Panc1 (cell line): ENCODE measurements around the gene LYST. TPM values are rescaled to one million over a fixed set of nuclear protein-coding genes. Genes with fewer than 3 reads are reported as not detected.

Experiments used
- ATAC-seq: fragments of 200-7000 bp; cut with Tn5 transposase; 2 replicates; pipeline ENCODE4 v1.9.1; 2020; ENCODE audit warnings: mild to moderate bottlenecking, moderate library complexity
- BruUV-seq: library from RNA; stranded (reverse); fragments of 400-500 nt; replicated peaks from 2 replicates; lab custom pipeline; 2021; lab: Mats Ljungman, UMichigan
- CTCF ChIA-PET: fragments of 300-600 bp; sonication (Branson Sonifier 250); formaldehyde crosslinking; loops from one replicate; lab custom pipeline; 2022; ENCODE audit warnings: antibody characterized with exemption; lab: Charles Lee
- POLR2A ChIA-PET: fragments of 300-600 bp; sonication (Branson Sonifier 250); formaldehyde crosslinking; loops from one replicate; lab custom pipeline; 2022; ENCODE audit warnings: antibody characterized with exemption; lab: Charles Lee
- DNase-seq: peaks from one replicate; pipeline ENCODE4 v3.0.0-alpha.2; 2010; ENCODE audit warnings: low read depth, low spot score
- H3K27ac ChIP-seq: 2 replicates; pipeline ENCODE4 v1.5.1; 2011; ENCODE audit warnings: mild to moderate bottlenecking, low read length, inconsistent platforms
- H3K27me3 ChIP-seq: fragments of 200-500 bp; sonication (Bioruptor generic); 2 replicates; pipeline ENCODE4 v1.6.0; 2014; ENCODE audit warnings: low read length, inconsistent platforms; ENCODE audit not compliant: control insufficient read depth, insufficient read depth
- H3K36me3 ChIP-seq: fragments of 200-500 bp; sonication (Bioruptor generic); 2 replicates; pipeline ENCODE4 v1.5.1; 2014; ENCODE audit warnings: inconsistent platforms, mild to moderate bottlenecking, low read length, moderate library complexity; ENCODE audit not compliant: control insufficient read depth, insufficient read depth
- H3K4me1 ChIP-seq: 2 replicates; pipeline ENCODE4 v1.5.1; 2011; ENCODE audit warnings: inconsistent platforms, mild to moderate bottlenecking, low read length, moderate library complexity; ENCODE audit not compliant: control insufficient read depth, insufficient read depth
- H3K4me3 ChIP-seq, 2 experiments: 2 replicates each; pipeline ENCODE4 v1.5.1; 2011 to 2012; ENCODE audit warnings: low read depth in 2 of 2, low read length in 2 of 2, mild to moderate bottlenecking in 2 of 2, inconsistent platforms in 1 of 2, moderate library complexity in 1 of 2
- H3K9me3 ChIP-seq: fragments of 200-500 bp; sonication (Bioruptor generic); 2 replicates; pipeline ENCODE4 v1.5.1; 2014; ENCODE audit warnings: low read depth, mild to moderate bottlenecking, inconsistent platforms, low read length, moderate library complexity; ENCODE audit not compliant: control insufficient read depth, insufficient read depth
- CTCF ChIP-seq: fragments of 450-650 bp; IDR thresholded peaks from 2 replicates; pipeline ENCODE4 v1.5.1; 2017; ENCODE audit warnings: mild to moderate bottlenecking
- POLR2AphosphoS5 ChIP-seq: IDR thresholded peaks from 2 replicates; pipeline ENCODE4 v1.6.1; 2012; ENCODE audit warnings: mild to moderate bottlenecking, low read depth, low read length, moderate library complexity
- REST ChIP-seq, 2 experiments: IDR thresholded peaks; 2 replicates each; pipeline ENCODE4 v1.6.1; 2011 to 2012; ENCODE audit warnings: low read depth in 2 of 2, control low read depth in 1 of 2, low read length in 1 of 2, mild to moderate bottlenecking in 1 of 2, moderate library complexity in 1 of 2; ENCODE audit not compliant: insufficient read depth in 1 of 2
- SIN3A ChIP-seq: IDR thresholded peaks from 2 replicates; pipeline ENCODE4 v1.6.1; 2012; ENCODE audit warnings: low read depth, mild to moderate bottlenecking, low read length, moderate library complexity, borderline replicate concordance; ENCODE audit not compliant: insufficient read depth
- TCF7L2 ChIP-seq: IDR thresholded peaks from 2 replicates; pipeline ENCODE4 v1.6.1; 2011; ENCODE audit warnings: mild to moderate bottlenecking, low read depth, low read length, inconsistent platforms
- in situ Hi-C: cut with HindIII; loops from 2 replicates; pipeline ENCODE4 v1.10.0; 2016; ENCODE audit warnings: low sequenced_read_pairs, low pct_unique_long_range_greater_than_20kb
- intact Hi-C: fragments of 100-400 bp; cut with micrococcal nuclease; formaldehyde crosslinking; loops from one replicate; pipeline ENCODE4 v1.10.0; 2022; ENCODE audit not compliant: unreplicated experiment
- total RNA-seq: library from RNA; stranded (reverse); gene quantifications from one replicate; pipeline ENCODE4 v1.2.1, GENCODE V29; 2021; ENCODE audit not compliant: unreplicated experiment

The LYST gene
- total RNA-seq, 1 experiment from 2014 or later: 75.2 TPM

GRCh38 chr1:235721982-235722381 is 144.7 kb downstream of the LYST start:
- H3K27ac ChIP-seq: no peak overlapping the region
- in situ Hi-C loops (no loop called here), intact Hi-C loops (no loop called here)
- H3K9me3 ChIP-seq: no peaks in the 10 kb centered on the region
- H3K4me1 ChIP-seq: no peaks in the 10 kb centered on the region
- TF ChIP-seq TCF7L2 (no peak), CTCF (no peak), REST (IDR thresholded peaks at IDR 0.05; ENCODE audit: insufficient read depth in 1 of 2, low read depth in 2 of 2, low read length in 1 of 2) (no peak), SIN3A (no peak), POLR2AphosphoS5 (no peak)
- ChIA-PET CTCF (no interaction called here), POLR2A (no interaction called here)
- no peak for DNase-seq
- ATAC-seq: no peak
- no peaks in the 10 kb centered on the region for H3K27me3 ChIP-seq
- peaks cover 32% of the 10 kb centered on the region for H3K36me3 ChIP-seq
- no TSS peak for BruUV-seq
- no peak overlapping the region for H3K4me3 ChIP-seq

- no peaks in the 10 kb centered on the region for H3K4me1 ChIP-seq
- TF ChIP-seq TCF7L2: no peak
- no peak for TF ChIP-seq CTCF
- TF ChIP-seq SIN3A: no peak
- no peak for TF ChIP-seq REST (IDR thresholded peaks at IDR 0.05; ENCODE audit: insufficient read depth in 1 of 2, low read depth in 2 of 2, low read length in 1 of 2)
- TF ChIP-seq POLR2AphosphoS5: no peak
- intact Hi-C loops: no loop called here
- H3K27me3 ChIP-seq: no peaks in the 10 kb centered on the region
- peaks cover 35% of the 10 kb centered on the region for H3K36me3 ChIP-seq
- no peak overlapping the region for H3K4me3 ChIP-seq
- no peak overlapping the region for H3K27ac ChIP-seq
- DNase-seq (no peak), ATAC-seq (no peak)
- in situ Hi-C loops: no loop called here
- POLR2A ChIA-PET: no interaction called here
- CTCF ChIA-PET: no interaction called here
- BruUV-seq: no TSS peak
- H3K9me3 ChIP-seq: no peaks in the 10 kb centered on the region
Observed at GRCh38 chr1:235720544-235720943, 146.2 kb downstream of the LYST start.
